A549 (cell line): ENCODE measurements around the gene FBXO2.

Source experiments
- BHLHE40 ChIP-seq: IDR thresholded peaks from 2 replicates; pipeline ENCODE4 v1.6.1; 2012; ENCODE audit warnings: low read depth, low read length, inconsistent platforms
- CBX8 ChIP-seq: fragments of 200-600 bp; sonication (generic); IDR thresholded peaks from 2 replicates; pipeline ENCODE4 v1.6.1; 2016
- CTCF ChIP-seq: fragments of >200 bp; sonication (Bioruptor Twin); formaldehyde crosslinking; IDR thresholded peaks from 3 replicates; pipeline ENCODE4 v1.5.1; 2016
- E2F6 ChIP-seq: IDR thresholded peaks from 2 replicates; pipeline ENCODE4 v1.6.1; 2012; ENCODE audit warnings: low read depth, borderline replicate concordance
- FOSL2 ChIP-seq, 2 experiments: fragments of 450-650 bp in 1 of 2; fragments of >200 bp in 1 of 2; sonication (Bioruptor Twin) in 1 of 2; formaldehyde crosslinking; IDR thresholded peaks; 2 replicates each; pipeline versions ENCODE4 v1.5.0 to v1.6.1; 2016 to 2020; ENCODE audit warnings: mild to moderate bottlenecking in 1 of 2, moderate library complexity in 1 of 2
- KDM1A ChIP-seq: fragments of 200-600 bp; sonication (generic); IDR thresholded peaks from 2 replicates; pipeline ENCODE4 v1.6.1; 2016; ENCODE audit warnings: low read depth, mild to moderate bottlenecking
- MYC ChIP-seq: IDR thresholded peaks from 2 replicates; pipeline ENCODE4 v1.6.1; 2012; ENCODE audit warnings: mild to moderate bottlenecking, inconsistent platforms, low read length, improper control_type of control experiment, borderline replicate concordance
- SMC3 ChIP-seq: fragments of >200 bp; sonication (Bioruptor Twin); formaldehyde crosslinking; IDR thresholded peaks from 3 replicates; pipeline ENCODE4 v1.6.1; 2018; ENCODE audit warnings: inconsistent platforms
- USF2 ChIP-seq: fragments of 450-650 bp; IDR thresholded peaks from 2 replicates; pipeline ENCODE4 v1.6.1; 2014; ENCODE audit warnings: antibody characterized with exemption

GRCh38 chr1:11617314-11617713, 36.9 kb downstream of the FBXO2 start:
- no peak for TF ChIP-seq CBX8
- TF ChIP-seq USF2, result no peak
- TF ChIP-seq MYC, result no peak
- no peak for TF ChIP-seq SMC3
- no peak for TF ChIP-seq CTCF
- TF ChIP-seq FOSL2 (IDR thresholded peaks at IDR 0.05), result no peak
- TF ChIP-seq FOSL2 (CRISPR knock-in tag; IDR thresholded peaks at IDR 0.05), result no peak
- TF ChIP-seq E2F6, result no peak
- no peak for TF ChIP-seq KDM1A
- no peak for TF ChIP-seq BHLHE40
